NCI-H1092 (cell line): ENCODE data around the gene SPACA4.

Experiments used
- DNase-seq: peaks from one replicate; lab custom pipeline; 2025; lab: John Stamatoyannopoulos, UW

Gene SPACA4

GRCh38 chr19:48596679-48597465, 9.7 kb upstream of the SPACA4 start:
- DNase-seq: no peak

- DNase-seq: no peak
These were observed 7.4 kb upstream of the SPACA4 start for GRCh38 chr19:48598996-48599700.

GRCh38 chr19:48600679-48601417, 5.7 kb upstream of the SPACA4 start:
- DNase-seq: no peak

GRCh38 chr19:48603001-48603400, 3.5 kb upstream of the SPACA4 start:
- DNase-seq: no peak

GRCh38 chr19:48603449-48603848, 3.1 kb upstream of the SPACA4 start:
- DNase-seq: no peak

GRCh38 chr19:48603850-48604249, 2.7 kb upstream of the SPACA4 start:
- no peak for DNase-seq

GRCh38 chr19:48607359-48607755, 815 bp downstream of the SPACA4 start:
- no peak for DNase-seq

GRCh38 chr19:48608798-48609263, 2.3 kb downstream of the SPACA4 start:
- DNase-seq: no peak

- DNase-seq: no peak
These were observed 3.1 kb downstream of the SPACA4 start for GRCh38 chr19:48609571-48610108.

GRCh38 chr19:48611872-48612271, 5.3 kb downstream of the SPACA4 start:
- no peak for DNase-seq

GRCh38 chr19:48613024-48613851, 6.7 kb downstream of the SPACA4 start:
- no peak for DNase-seq

- DNase-seq: no peak
These were observed 7.4 kb downstream of the SPACA4 start for GRCh38 chr19:48613852-48614435.

- no peak for DNase-seq
These were observed 8.1 kb downstream of the SPACA4 start, which contains the start of gene FAM83E for GRCh38 chr19:48614436-48615230. TSS of gene FAM83E (minus strand) at chr19:48615076. CDS start at chr19:48613372, 1,704 bp downstream.

GRCh38 chr19:48615231-48616040, 8.9 kb downstream of the SPACA4 start:
- DNase-seq: no peak

- no peak for DNase-seq
These were observed 9.5 kb downstream of the SPACA4 start for GRCh38 chr19:48616041-48616436.

GRCh38 chr19:48616491-48617056, 10.0 kb downstream of the SPACA4 start:
- DNase-seq: no peak

- DNase-seq: no peak
These were observed 10.8 kb downstream of the SPACA4 start for GRCh38 chr19:48617146-48617937.

GRCh38 chr19:48618278-48618915, 11.9 kb downstream of the SPACA4 start:
- no peak for DNase-seq
